ENCODE measurements around the gene PPP6R1.

Gene PPP6R1

GRCh38 chr19:55258828-55259539 lies at the start of gene PPP6R1:
TSS of gene PPP6R1 (minus strand) at chr19:55259017. CDS start at chr19:55247103, 11,914 bp downstream.
- peak; percentile 100 for DNase-seq (ENCODE audit: low spot score)

GRCh38 chr19:55308281-55308680 lies 49.5 kb upstream of the PPP6R1 start:
- no peak for DNase-seq (ENCODE audit: low spot score)

GRCh38 chr19:55306712-55307111 lies 47.9 kb upstream of the PPP6R1 start:
- DNase-seq (ENCODE audit: low spot score), result no peak

- no peak for DNase-seq (ENCODE audit: low spot score)
These were observed 47.3 kb upstream of the PPP6R1 start for GRCh38 chr19:55305983-55306562.

- DNase-seq (ENCODE audit: low spot score), result peak; percentile 58
These were observed 46.7 kb upstream of the PPP6R1 start for GRCh38 chr19:55305491-55305890.

- DNase-seq (ENCODE audit: low spot score), result no peak
These were observed 46.2 kb upstream of the PPP6R1 start for GRCh38 chr19:55304980-55305379.

- DNase-seq (ENCODE audit: low spot score), result no peak
These were observed 45.6 kb upstream of the PPP6R1 start for GRCh38 chr19:55304279-55304978.

GRCh38 chr19:55303477-55303876 lies 44.7 kb upstream of the PPP6R1 start:
- DNase-seq (ENCODE audit: low spot score), result no peak

- no peak for DNase-seq (ENCODE audit: low spot score)
These were observed 43.5 kb upstream of the PPP6R1 start for GRCh38 chr19:55302318-55302703.

GRCh38 chr19:55301459-55302317 lies 42.9 kb upstream of the PPP6R1 start:
- DNase-seq (ENCODE audit: low spot score), result peak; percentile 100

- DNase-seq (ENCODE audit: low spot score), result no peak
These were observed 42.2 kb upstream of the PPP6R1 start for GRCh38 chr19:55300886-55301458.

- no peak for DNase-seq (ENCODE audit: low spot score)
These were observed 41.2 kb upstream of the PPP6R1 start for GRCh38 chr19:55299991-55300390.

- no peak for DNase-seq (ENCODE audit: low spot score)
These were observed 38.5 kb upstream of the PPP6R1 start for GRCh38 chr19:55297267-55297666.

GRCh38 chr19:55289117-55289796 lies 30.4 kb upstream of the PPP6R1 start:
- DNase-seq (ENCODE audit: low spot score), result no peak

- no peak for DNase-seq (ENCODE audit: low spot score)
These were observed 28.7 kb upstream of the PPP6R1 start for GRCh38 chr19:55287361-55288079.

- DNase-seq (ENCODE audit: low spot score), result no peak
These were observed 26.5 kb upstream of the PPP6R1 start for GRCh38 chr19:55285229-55285890.

GRCh38 chr19:55284405-55285058 lies 25.7 kb upstream of the PPP6R1 start:
- no peak for DNase-seq (ENCODE audit: low spot score)

- DNase-seq (ENCODE audit: low spot score), result peak; percentile 63
These were observed 24.9 kb upstream of the PPP6R1 start, which contains the start of gene BRSK1 for GRCh38 chr19:55283548-55284377. TSS of gene BRSK1 (plus strand) at chr19:55283997. CDS start at chr19:55284443, 446 bp downstream.

Measured in AG20443 (cell line).